ENCODE data around the gene PRAMEF11.

GRCh38 chr1:12776801-12777557 is 54.2 kb downstream of the PRAMEF11 start:
- TF ChIP-seq CTCF (IDR thresholded peaks at IDR 0.05; ENCODE audit: low read depth, low read length): no peak
- no peak for TF ChIP-seq EZH2phosphoT487 (IDR thresholded peaks at IDR 0.05; ENCODE audit: low read depth)
